Measurements from ENCODE around the gene SCAI.
A peak's percentile ranks its signal among the peaks of the same experiment; 100 is the strongest.

Gene SCAI

GRCh38 chr9:124934290-124934689 lies 209.0 kb downstream of the SCAI start:
- TF ChIP-seq EZH2phosphoT487 (IDR thresholded peaks at IDR 0.05; ENCODE audit: borderline replicate concordance, low read length) (no peak), CTCF (IDR thresholded peaks at IDR 0.05; ENCODE audit: low read depth, low read length, poor library complexity, severe bottlenecking) (no peak)
- no peaks in the 10 kb centered on the region for H3K9me2 ChIP-seq (replicated peaks; ENCODE audit: control insufficient read depth, low read length)
- peaks cover 69% of the 10 kb centered on the region for H3K36me3 ChIP-seq (ENCODE audit: control insufficient read depth, low read length)
- peak overlapping the region; percentile 46 for H3K4me2 ChIP-seq (ENCODE audit: low read length)
- peak overlapping the region; percentile 36 for H3K27ac ChIP-seq (ENCODE audit: low read depth, low read length)
- no peaks in the 10 kb centered on the region for H3K27me3 ChIP-seq (ENCODE audit: control insufficient read depth, low read length)
- H3F3A ChIP-seq (ENCODE audit: control insufficient read depth, insufficient read depth): peaks cover 7% of the 10 kb centered on the region; the same call in 1 of the 2 replicates
- H4K20me1 ChIP-seq (ENCODE audit: control insufficient read depth, insufficient read depth, low read depth, low read length): no peaks in the 10 kb centered on the region
- peak overlapping the region; percentile 5; the same call in 1 of the 2 replicates for H3K4me3 ChIP-seq (ENCODE audit: low read length)
- peaks cover 34% of the 10 kb centered on the region for H3K4me1 ChIP-seq (ENCODE audit: control insufficient read depth, low read length)
- no peaks in the 10 kb centered on the region for H3K9me3 ChIP-seq (ENCODE audit: control insufficient read depth, insufficient read depth, low read length)
- H3K79me2 ChIP-seq (ENCODE audit: control insufficient read depth, low read length): no peaks in the 10 kb centered on the region

GRCh38 chr9:124932333-124932732 lies 211.0 kb downstream of the SCAI start:
- Histone ChIP-seq H3K4me1 (ENCODE audit: control insufficient read depth, low read length) (peaks cover 27% of the 10 kb centered on the region), H3K79me2 (ENCODE audit: control insufficient read depth, low read length) (no peaks in the 10 kb centered on the region), H4K20me1 (ENCODE audit: control insufficient read depth, insufficient read depth, low read depth, low read length) (no peaks in the 10 kb centered on the region), H3K4me3 (ENCODE audit: low read length) (no peak overlapping the region), H3K36me3 (ENCODE audit: control insufficient read depth, low read length) (peaks cover 75% of the 10 kb centered on the region), H3K9me2 (replicated peaks; ENCODE audit: control insufficient read depth, low read length) (no peaks in the 10 kb centered on the region), H3K27me3 (ENCODE audit: control insufficient read depth, low read length) (no peaks in the 10 kb centered on the region), H3K27ac (ENCODE audit: low read depth, low read length) (no peak overlapping the region), H3K9me3 (ENCODE audit: control insufficient read depth, insufficient read depth, low read length) (no peaks in the 10 kb centered on the region), H3K4me2 (ENCODE audit: low read length) (no peak overlapping the region), H3F3A (ENCODE audit: control insufficient read depth, insufficient read depth) (peaks cover 3% of the 10 kb centered on the region; the same call in 1 of the 2 replicates)
- no peak for TF ChIP-seq CTCF (IDR thresholded peaks at IDR 0.05; ENCODE audit: low read depth, low read length, poor library complexity, severe bottlenecking)
- no peak for TF ChIP-seq EZH2phosphoT487 (IDR thresholded peaks at IDR 0.05; ENCODE audit: borderline replicate concordance, low read length)

- peaks cover under 1% of the 10 kb centered on the region; the same call in 1 of the 2 replicates for H3F3A ChIP-seq (ENCODE audit: control insufficient read depth, insufficient read depth)
- no peaks in the 10 kb centered on the region for H3K9me2 ChIP-seq (replicated peaks; ENCODE audit: control insufficient read depth, low read length)
- no peak overlapping the region for H3K4me3 ChIP-seq (ENCODE audit: low read length)
- H3K4me1 ChIP-seq (ENCODE audit: control insufficient read depth, low read length): peaks cover 9% of the 10 kb centered on the region
- H3K79me2 ChIP-seq (ENCODE audit: control insufficient read depth, low read length): no peaks in the 10 kb centered on the region
- H3K4me2 ChIP-seq (ENCODE audit: low read length): no peak overlapping the region
- H3K27ac ChIP-seq (ENCODE audit: low read depth, low read length): no peak overlapping the region
- no peaks in the 10 kb centered on the region for H3K9me3 ChIP-seq (ENCODE audit: control insufficient read depth, insufficient read depth, low read length)
- H3K27me3 ChIP-seq (ENCODE audit: control insufficient read depth, low read length): no peaks in the 10 kb centered on the region
- TF ChIP-seq EZH2phosphoT487 (IDR thresholded peaks at IDR 0.05; ENCODE audit: borderline replicate concordance, low read length): no peak
- no peak for TF ChIP-seq CTCF (IDR thresholded peaks at IDR 0.05; ENCODE audit: low read depth, low read length, poor library complexity, severe bottlenecking)
- H3K36me3 ChIP-seq (ENCODE audit: control insufficient read depth, low read length): peaks cover 62% of the 10 kb centered on the region
- no peaks in the 10 kb centered on the region for H4K20me1 ChIP-seq (ENCODE audit: control insufficient read depth, insufficient read depth, low read depth, low read length)
Observed at GRCh38 chr9:124929464-124929863, 213.9 kb downstream of the SCAI start.
